ENCODE measurements around the gene TRAF2.

DNA sequence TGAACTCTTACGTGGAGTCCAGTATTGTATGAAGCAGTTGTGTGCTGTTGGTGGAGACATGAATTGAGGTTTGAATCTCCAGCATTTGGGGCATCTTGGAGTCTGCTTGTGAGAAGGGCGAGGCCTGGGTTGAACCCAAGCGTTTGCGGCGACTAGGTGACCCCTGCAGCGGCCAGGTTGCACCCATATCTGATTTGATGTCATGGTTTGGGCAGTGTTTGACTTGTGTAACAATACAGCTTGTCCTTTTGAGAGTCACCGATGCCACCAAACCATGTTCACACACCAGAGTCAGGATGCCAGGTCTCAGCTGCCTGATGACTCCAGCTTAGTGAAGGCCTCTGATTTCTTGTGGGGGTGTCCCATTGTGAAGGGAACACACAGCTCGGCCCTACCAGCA, 2.1 kb downstream of the TRAF2 start:
- TF ChIP-seq POLR2A (IDR thresholded peaks at IDR 0.05; ENCODE audit: extremely low read depth, insufficient read length), result no peak
- TF ChIP-seq, protein P1, sequence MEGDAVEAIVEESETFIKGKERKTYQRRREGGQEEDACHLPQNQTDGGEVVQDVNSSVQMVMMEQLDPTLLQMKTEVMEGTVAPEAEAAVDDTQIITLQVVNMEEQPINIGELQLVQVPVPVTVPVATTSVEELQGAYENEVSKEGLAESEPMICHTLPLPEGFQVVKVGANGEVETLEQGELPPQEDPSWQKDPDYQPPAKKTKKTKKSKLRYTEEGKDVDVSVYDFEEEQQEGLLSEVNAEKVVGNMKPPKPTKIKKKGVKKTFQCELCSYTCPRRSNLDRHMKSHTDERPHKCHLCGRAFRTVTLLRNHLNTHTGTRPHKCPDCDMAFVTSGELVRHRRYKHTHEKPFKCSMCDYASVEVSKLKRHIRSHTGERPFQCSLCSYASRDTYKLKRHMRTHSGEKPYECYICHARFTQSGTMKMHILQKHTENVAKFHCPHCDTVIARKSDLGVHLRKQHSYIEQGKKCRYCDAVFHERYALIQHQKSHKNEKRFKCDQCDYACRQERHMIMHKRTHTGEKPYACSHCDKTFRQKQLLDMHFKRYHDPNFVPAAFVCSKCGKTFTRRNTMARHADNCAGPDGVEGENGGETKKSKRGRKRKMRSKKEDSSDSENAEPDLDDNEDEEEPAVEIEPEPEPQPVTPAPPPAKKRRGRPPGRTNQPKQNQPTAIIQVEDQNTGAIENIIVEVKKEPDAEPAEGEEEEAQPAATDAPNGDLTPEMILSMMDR (IDR thresholded peaks at IDR 0.05; ENCODE audit: low read depth, low read length), result no peak
